Tibial nerve (tissue), 4 donors: ENCODE measurements around the gene DCTN5. TPM values are rescaled to one million over a fixed set of nuclear protein-coding genes. Genes with fewer than 3 reads are reported as not detected.
A peak's percentile ranks its signal among the peaks of the same experiment; 100 is the strongest.

Source experiments
- DNase-seq, 2 donors: peaks; one replicate each; pipeline ENCODE4 v3.0.0-alpha.2; 2019; ENCODE audit warnings: low spot score in 2 of 2
- H3K27ac ChIP-seq, 4 donors: fragments of 200-600 bp; sonication (generic) in 3 of 4; one replicate each; pipeline ENCODE4 v1.5.1; 2017 to 2019; ENCODE audit warnings: mild to moderate bottlenecking in 1 of 4
- H3K27me3 ChIP-seq, 2 donors: fragments of 200-600 bp; sonication (generic) in 1 of 2; one replicate each; pipeline versions ENCODE4 v1.5.1 to v1.6.0; 2017 to 2019
- H3K36me3 ChIP-seq, 3 donors: fragments of 200-600 bp; sonication (generic); one replicate each; pipeline ENCODE4 v1.5.1; 2018 to 2019
- H3K4me1 ChIP-seq, 4 donors: fragments of 200-600 bp; sonication (generic) in 3 of 4; one replicate each; pipeline ENCODE4 v1.5.1; 2017 to 2019
- H3K4me3 ChIP-seq, 4 donors: fragments of 200-600 bp; sonication (generic) in 3 of 4; one replicate each; pipeline ENCODE4 v1.5.1; 2017 to 2019; ENCODE audit warnings: mild to moderate bottlenecking in 1 of 4, moderate library complexity in 1 of 4
- H3K9me3 ChIP-seq, 4 donors: fragments of 200-600 bp; sonication (generic) in 3 of 4; one replicate each; pipeline ENCODE4 v1.5.1; 2017 to 2019
- EP300 ChIP-seq, 2 donors: sonication (generic); formaldehyde crosslinking; IDR thresholded peaks; one replicate each; pipeline ENCODE4 v1.6.1; 2017; ENCODE audit warnings: antibody characterized with exemption in 2 of 2, mild to moderate bottlenecking in 1 of 2
- POLR2A ChIP-seq, 2 donors: fragments of 450-650 bp; IDR thresholded peaks; one replicate each; pipeline ENCODE4 v1.6.1; 2017; ENCODE audit warnings: antibody characterized with exemption in 2 of 2, mild to moderate bottlenecking in 2 of 2, moderate library complexity in 2 of 2
- WGBS, 2 donors: methylation state at CpG; one replicate each; pipeline ENCODE4 v1.1.5; 2018; 5-methylcytosine and 5-hydroxymethylcytosine counted together
- total RNA-seq, 4 donors: library from RNA; depleted of rRNA; stranded (reverse); fragments of >200 nt; gene quantifications; one replicate each; pipeline ENCODE4 v1.1.0, GENCODE V29; 2016
- TF ChIP-seq, protein P1 (sequence below), 5 experiments: fragments of 200-600 bp in 3 of 5; fragments of 450-650 bp in 2 of 5; sonication (generic) in 3 of 5; IDR thresholded peaks; one replicate each; pipeline ENCODE4 v1.5.1; 2016 to 2019; ENCODE audit warnings: antibody characterized with exemption in 5 of 5, mild to moderate bottlenecking in 3 of 5, moderate library complexity in 2 of 5

DCTN5 gene
- total RNA-seq, 4 donors from 2014 or later, result 23.1 to 28.8 (median 27.3) TPM

DNA sequence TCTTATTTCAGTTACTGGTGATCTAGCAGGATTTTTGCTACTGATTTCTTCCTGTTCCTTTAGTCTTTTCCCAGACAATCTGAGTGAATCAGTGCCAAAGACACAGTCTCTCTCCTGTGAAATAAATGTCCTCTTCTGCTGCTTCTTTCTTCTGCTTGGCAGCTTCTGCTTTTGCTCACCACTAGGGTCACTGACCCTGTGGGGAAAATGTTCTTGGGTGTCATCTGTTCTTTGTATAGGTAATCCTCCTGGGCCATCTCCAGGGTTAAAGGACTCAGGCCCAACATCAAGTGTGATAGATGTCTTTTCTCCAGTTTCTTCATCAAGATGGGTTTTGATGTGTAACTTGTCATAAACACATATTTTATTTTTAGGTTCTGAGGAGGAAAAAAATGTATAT lies 5.3 kb upstream of the DCTN5 start:
- peaks cover 0 to 16% (median 11%) of the 10 kb centered on the region in 4 donors for H3K4me1 ChIP-seq
- no peak for TF ChIP-seq POLR2A (IDR thresholded peaks at IDR 0.05)
- peaks cover 0 to 65% (median 0%) of the 10 kb centered on the region in 3 donors for H3K36me3 ChIP-seq
- no peaks in the 10 kb centered on the region for H3K27me3 ChIP-seq
- no peak for DNase-seq
- no peak overlapping the region for H3K27ac ChIP-seq
- H3K4me3 ChIP-seq, result no peak overlapping the region
- H3K9me3 ChIP-seq, result no peaks in the 10 kb centered on the region

DNA sequence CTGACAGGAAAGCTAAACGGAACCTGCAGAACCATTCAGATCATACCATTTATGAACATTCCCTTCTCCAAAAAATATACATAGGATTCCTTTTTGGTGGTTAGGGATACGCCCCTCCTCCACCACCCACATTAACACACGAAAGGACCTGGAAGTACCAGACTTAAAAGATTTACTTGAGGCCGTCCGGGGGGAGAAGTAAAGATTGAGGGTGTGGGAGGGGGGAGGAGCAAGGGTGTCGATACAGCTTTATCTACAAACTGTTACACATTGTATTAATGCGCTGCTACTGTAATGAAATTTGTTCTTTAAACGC lies 693 bp upstream of the DCTN5 start:
- H3K4me1 ChIP-seq, result peaks cover 0 to 33% (median 20%) of the 10 kb centered on the region in 4 donors
- peaks cover 0 to 39% (median 4%) of the 10 kb centered on the region in 3 donors for H3K36me3 ChIP-seq
- peak overlapping the region; percentile 86 to 99 (median 92) for H3K4me3 ChIP-seq
- 0 to 2% methylated on average over 8 of the region's 8 CpGs for WGBS, 2 donors
- TF ChIP-seq POLR2A (IDR thresholded peaks at IDR 0.05), result no peak
- no peak for DNase-seq
- H3K27me3 ChIP-seq, result no peaks in the 10 kb centered on the region
- no peaks in the 10 kb centered on the region for H3K9me3 ChIP-seq
- peak overlapping the region in 3 of 4 donors; percentile 82 to 88 (median 86) for H3K27ac ChIP-seq

DNA sequence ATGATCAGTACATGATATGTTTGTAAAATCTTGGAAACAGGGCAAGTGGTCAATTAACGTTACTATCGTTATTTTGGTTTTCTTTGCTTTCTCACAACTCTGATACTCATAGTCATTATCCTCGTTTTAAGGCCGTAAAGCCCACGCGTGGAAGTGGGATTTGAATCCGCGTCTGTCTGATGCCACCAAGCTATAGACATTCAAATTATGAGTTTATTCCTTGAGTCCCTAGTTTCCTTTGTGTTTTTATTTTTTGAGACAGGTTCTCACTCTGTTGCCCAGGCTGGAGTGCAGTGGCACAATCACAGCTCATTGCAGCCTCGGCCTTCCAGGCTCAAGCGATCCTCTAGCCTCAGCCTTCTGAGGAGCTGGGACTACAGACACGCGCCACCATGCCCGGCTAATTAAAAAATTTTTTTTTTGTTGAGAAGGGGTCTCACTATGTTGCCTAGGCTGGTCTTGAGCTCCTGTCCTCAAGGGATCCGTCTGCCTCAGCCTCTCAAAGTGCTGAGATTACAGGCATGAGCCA lies 1.0 kb downstream of the DCTN5 start:
- DNase-seq, result no peak
- Histone ChIP-seq H3K9me3 (no peaks in the 10 kb centered on the region), H3K4me1 (peaks cover 0 to 33% (median 20%) of the 10 kb centered on the region in 4 donors), H3K36me3 (peaks cover 0 to 41% (median 4%) of the 10 kb centered on the region in 3 donors), H3K27me3 (no peaks in the 10 kb centered on the region), H3K4me3 (peak overlapping the region; percentile 86 to 99 (median 92)), H3K27ac (peak overlapping the region in 1 of 4 donors; percentile 82)
- no peak for TF ChIP-seq EP300 (IDR thresholded peaks at IDR 0.05)
- TF ChIP-seq, protein P1, sequence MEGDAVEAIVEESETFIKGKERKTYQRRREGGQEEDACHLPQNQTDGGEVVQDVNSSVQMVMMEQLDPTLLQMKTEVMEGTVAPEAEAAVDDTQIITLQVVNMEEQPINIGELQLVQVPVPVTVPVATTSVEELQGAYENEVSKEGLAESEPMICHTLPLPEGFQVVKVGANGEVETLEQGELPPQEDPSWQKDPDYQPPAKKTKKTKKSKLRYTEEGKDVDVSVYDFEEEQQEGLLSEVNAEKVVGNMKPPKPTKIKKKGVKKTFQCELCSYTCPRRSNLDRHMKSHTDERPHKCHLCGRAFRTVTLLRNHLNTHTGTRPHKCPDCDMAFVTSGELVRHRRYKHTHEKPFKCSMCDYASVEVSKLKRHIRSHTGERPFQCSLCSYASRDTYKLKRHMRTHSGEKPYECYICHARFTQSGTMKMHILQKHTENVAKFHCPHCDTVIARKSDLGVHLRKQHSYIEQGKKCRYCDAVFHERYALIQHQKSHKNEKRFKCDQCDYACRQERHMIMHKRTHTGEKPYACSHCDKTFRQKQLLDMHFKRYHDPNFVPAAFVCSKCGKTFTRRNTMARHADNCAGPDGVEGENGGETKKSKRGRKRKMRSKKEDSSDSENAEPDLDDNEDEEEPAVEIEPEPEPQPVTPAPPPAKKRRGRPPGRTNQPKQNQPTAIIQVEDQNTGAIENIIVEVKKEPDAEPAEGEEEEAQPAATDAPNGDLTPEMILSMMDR (IDR thresholded peaks at IDR 0.05), result no peak
- TF ChIP-seq POLR2A (IDR thresholded peaks at IDR 0.05), result no peak
- WGBS, 2 donors, result 64 to 69% methylated on average over 14 of the region's 14 CpGs

DNA sequence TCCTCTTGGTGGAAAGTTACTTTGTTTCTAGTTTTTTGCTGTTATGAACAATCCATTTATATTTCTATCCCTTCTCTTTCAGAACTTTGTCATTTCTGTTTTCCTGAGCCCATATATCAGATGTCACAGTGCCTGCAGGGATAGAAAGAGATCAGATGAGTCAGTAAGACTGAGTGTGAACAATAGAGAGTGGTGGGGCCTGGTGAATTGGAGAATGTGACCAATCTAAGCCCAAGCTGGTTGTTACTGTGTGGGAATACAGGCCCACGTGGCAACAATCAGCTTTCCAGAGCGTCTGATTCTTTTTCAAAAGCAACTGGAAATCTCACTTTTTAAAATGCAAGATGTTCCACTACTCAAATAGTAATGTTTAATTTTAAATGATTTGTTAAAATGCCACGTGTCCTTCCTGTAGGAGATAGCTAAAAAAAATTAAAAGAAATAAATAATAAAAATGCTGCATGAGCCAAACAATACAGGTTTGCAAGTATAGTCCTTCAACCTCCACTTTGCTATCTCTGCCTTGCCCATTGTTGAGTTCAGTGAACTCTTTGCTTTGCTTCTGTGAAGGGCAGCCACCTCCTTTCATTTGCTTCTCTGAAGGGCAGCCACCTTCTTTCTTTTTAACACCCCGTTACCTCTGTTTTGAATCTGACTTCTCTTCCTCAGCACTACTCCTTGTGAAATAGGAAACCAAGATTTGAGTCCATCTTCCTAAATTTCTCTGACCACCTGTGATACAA lies 9.6 kb downstream of the DCTN5 start:
- Histone ChIP-seq H3K9me3 (no peaks in the 10 kb centered on the region), H3K4me1 (no peaks in the 10 kb centered on the region), H3K4me3 (no peak overlapping the region), H3K27me3 (no peaks in the 10 kb centered on the region), H3K27ac (no peak overlapping the region), H3K36me3 (peaks cover 0 to 69% (median 0%) of the 10 kb centered on the region in 3 donors)
- 71 to 72% methylated on average over 4 of the region's 4 CpGs for WGBS, 2 donors
- TF ChIP-seq POLR2A (IDR thresholded peaks at IDR 0.05) (no peak), EP300 (IDR thresholded peaks at IDR 0.05) (no peak)
- TF ChIP-seq, protein P1 (IDR thresholded peaks at IDR 0.05), result no peak
- DNase-seq, result no peak

DNA sequence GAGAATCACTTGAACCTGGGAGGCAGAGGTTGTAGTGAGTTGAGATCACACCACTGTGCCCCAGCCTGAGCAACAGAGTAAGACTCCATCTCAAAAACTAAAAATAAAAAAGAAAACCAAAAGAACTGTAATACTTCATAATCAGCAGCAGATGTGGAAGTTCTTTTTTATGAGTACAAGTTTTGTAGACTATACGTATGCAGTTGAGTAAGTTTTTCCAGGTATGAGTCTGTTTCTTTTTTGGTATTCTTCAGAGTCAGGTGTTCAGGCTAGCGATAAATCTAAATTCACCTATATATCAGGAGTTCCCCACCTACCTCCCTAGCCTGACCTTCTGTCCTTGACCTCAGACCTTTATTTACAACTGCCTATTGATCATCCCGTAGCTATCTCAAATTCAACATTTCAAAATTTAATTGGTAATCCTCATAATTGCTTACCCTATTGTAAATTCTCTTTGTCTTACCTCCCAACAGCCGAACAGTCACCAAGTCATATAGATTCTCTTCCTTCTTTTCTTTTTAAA lies 10.7 kb downstream of the DCTN5 start:
- Histone ChIP-seq H3K9me3 (no peaks in the 10 kb centered on the region), H3K4me1 (no peaks in the 10 kb centered on the region), H3K27ac (no peak overlapping the region), H3K27me3 (no peaks in the 10 kb centered on the region), H3K36me3 (peaks cover 0 to 65% (median 0%) of the 10 kb centered on the region in 3 donors), H3K4me3 (no peak overlapping the region)
- TF ChIP-seq EP300 (IDR thresholded peaks at IDR 0.05), result no peak
- no peak for TF ChIP-seq POLR2A (IDR thresholded peaks at IDR 0.05)
- TF ChIP-seq, protein P1 (IDR thresholded peaks at IDR 0.05), result no peak
- DNase-seq, result no peak
- 90 to 93% methylated on average over 4 of the region's 4 CpGs for WGBS, 2 donors

DNA sequence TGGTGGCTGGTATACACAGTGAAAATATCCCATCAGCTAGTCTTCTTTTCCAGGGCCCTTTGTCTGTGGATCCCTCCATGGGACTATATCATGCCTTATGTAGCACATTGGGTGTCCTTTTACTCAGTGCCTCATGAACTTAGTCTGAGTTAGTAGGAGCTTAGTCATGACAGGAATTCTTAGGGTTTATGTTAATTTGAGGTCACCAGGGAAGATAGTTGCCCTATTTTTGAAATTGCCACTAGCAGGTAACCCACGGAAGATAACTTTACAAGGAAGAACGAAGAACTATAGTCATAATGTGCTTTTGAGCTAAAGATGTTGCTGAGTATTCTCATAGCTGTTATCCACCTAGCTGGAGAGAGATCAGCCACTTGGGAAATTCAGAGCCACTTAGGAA lies 22.7 kb downstream of the DCTN5 start:
- no peaks in the 10 kb centered on the region for H3K9me3 ChIP-seq
- WGBS, 2 donors, result 97% methylated on average over 2 of the region's 2 CpGs

More for the DNA sequence above, 22.7 kb downstream of the DCTN5 start:
- Histone ChIP-seq H3K27me3 (no peaks in the 10 kb centered on the region), H3K36me3 (peaks cover 3 to 100% (median 14%) of the 10 kb centered on the region in 3 donors), H3K4me1 (no peaks in the 10 kb centered on the region), H3K4me3 (no peak overlapping the region), H3K27ac (no peak overlapping the region)
- TF ChIP-seq EP300 (IDR thresholded peaks at IDR 0.05), result no peak
- TF ChIP-seq POLR2A (IDR thresholded peaks at IDR 0.05), result no peak
- TF ChIP-seq, protein P1 (IDR thresholded peaks at IDR 0.05), result no peak
- no peak for DNase-seq
